GM18498 (cell line): ENCODE results near the gene THRSP.
A peak's percentile ranks its signal among the peaks of the same experiment; 100 is the strongest.
"Not testable (repeated sequence)": the region's sequence is repeated elsewhere in the genome, so short reads cannot be mapped to it uniquely, and the experiment has no call there.

Experiments
- ATAC-seq: cut with Tn5 transposase; IDR thresholded peaks from one replicate; pipeline ENCODE4 v1.9.1; 2021; ENCODE audit warnings: mild to moderate bottlenecking, moderate library complexity; ENCODE audit not compliant: unreplicated experiment

THRSP gene

GRCh38 chr11:78038697-78039313, 24.9 kb upstream of the THRSP start:
- ATAC-seq, result no peak

- ATAC-seq, result peak; percentile 12
These were observed 24.2 kb upstream of the THRSP start for GRCh38 chr11:78039391-78039918.

- ATAC-seq, result peak; percentile 92
These were observed 23.6 kb upstream of the THRSP start for GRCh38 chr11:78039919-78040671.

GRCh38 chr11:78040691-78041379, 22.8 kb upstream of the THRSP start:
- ATAC-seq, result no peak

GRCh38 chr11:78041380-78041719, 22.3 kb upstream of the THRSP start:
- not testable (repeated sequence) for ATAC-seq

GRCh38 chr11:78041843-78042440, 21.7 kb upstream of the THRSP start:
- no peak for ATAC-seq

- no peak for ATAC-seq
These were observed 19.0 kb upstream of the THRSP start for GRCh38 chr11:78044706-78045105.

- peak; percentile 69 for ATAC-seq
These were observed 17.7 kb upstream of the THRSP start for GRCh38 chr11:78045851-78046485.

GRCh38 chr11:78046486-78046854, 17.2 kb upstream of the THRSP start:
- no peak for ATAC-seq

GRCh38 chr11:78048561-78048960, 15.1 kb upstream of the THRSP start:
- ATAC-seq, result no peak

- ATAC-seq, result no peak
These were observed 14.3 kb upstream of the THRSP start for GRCh38 chr11:78049348-78049747.

- ATAC-seq, result no peak
These were observed 12.5 kb upstream of the THRSP start for GRCh38 chr11:78050964-78051831.

GRCh38 chr11:78054971-78055370, 8.7 kb upstream of the THRSP start:
- no peak for ATAC-seq

- ATAC-seq, result no peak
These were observed 7.6 kb upstream of the THRSP start for GRCh38 chr11:78056093-78056492.

- ATAC-seq, result no peak
These were observed 6.1 kb upstream of the THRSP start for GRCh38 chr11:78057462-78058055.

GRCh38 chr11:78059749-78060328, 3.8 kb upstream of the THRSP start:
- ATAC-seq, result not testable (repeated sequence)

GRCh38 chr11:78060533-78060932, 3.1 kb upstream of the THRSP start:
- no peak for ATAC-seq

- ATAC-seq, result no peak
These were observed 2.4 kb upstream of the THRSP start for GRCh38 chr11:78061088-78061920.
